ENCODE measurements around the gene C15orf39. TPM values are rescaled to one million over a fixed set of nuclear protein-coding genes. Genes with fewer than 3 reads are reported as not detected.

Gene C15orf39
- total RNA-seq, 4 donors from 2014 or later, result 10.6 to 18.3 (median 16.7) TPM

DNA sequence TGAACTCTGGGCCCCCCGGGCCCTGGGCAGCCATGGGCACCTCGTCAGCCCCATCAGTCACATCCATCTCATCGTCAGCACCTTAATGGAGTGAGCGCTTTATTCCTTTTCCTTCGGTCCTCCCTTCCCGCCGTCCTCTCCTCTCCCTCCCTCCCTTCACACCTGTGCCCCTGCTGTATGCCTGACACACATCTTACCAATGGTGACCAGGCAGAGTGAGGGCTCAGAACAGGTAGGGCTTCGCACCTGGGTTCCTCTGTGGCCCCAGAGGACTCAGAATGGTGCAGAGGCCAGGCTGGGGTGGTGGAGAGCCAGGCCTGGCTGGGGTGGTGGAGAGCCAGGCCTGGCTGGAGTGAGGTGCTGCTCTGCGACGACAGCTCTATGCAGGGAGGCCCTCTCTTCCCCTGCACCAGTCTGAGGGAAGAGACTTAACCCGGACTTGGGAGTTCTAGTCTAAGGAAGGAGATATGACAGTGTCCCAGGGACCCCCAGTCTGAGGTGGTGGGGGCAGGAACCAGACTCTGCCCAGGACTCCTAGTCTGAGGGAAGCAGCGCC, 11.6 kb downstream of the C15orf39 start:
- 92 to 93% methylated on average over 8 to 11 of the region's 12 CpGs for WGBS, 2 donors
- DNase-seq, result no peak
- H3K4me1 ChIP-seq, result peaks cover 0 to 8% of the 10 kb centered on the region in 2 donors
- intact Hi-C loops (cut with DNase I), result no loop called here
- H3K27me3 ChIP-seq, result no peaks in the 10 kb centered on the region
- no peaks in the 10 kb centered on the region for H3K9me3 ChIP-seq
- no peak overlapping the region for H3K27ac ChIP-seq
- peaks cover 27 to 39% of the 10 kb centered on the region in 2 donors for H3K36me3 ChIP-seq
- no peak overlapping the region for H3K4me3 ChIP-seq (replicated peaks in 1 of 3)
- TF ChIP-seq, protein P1, sequence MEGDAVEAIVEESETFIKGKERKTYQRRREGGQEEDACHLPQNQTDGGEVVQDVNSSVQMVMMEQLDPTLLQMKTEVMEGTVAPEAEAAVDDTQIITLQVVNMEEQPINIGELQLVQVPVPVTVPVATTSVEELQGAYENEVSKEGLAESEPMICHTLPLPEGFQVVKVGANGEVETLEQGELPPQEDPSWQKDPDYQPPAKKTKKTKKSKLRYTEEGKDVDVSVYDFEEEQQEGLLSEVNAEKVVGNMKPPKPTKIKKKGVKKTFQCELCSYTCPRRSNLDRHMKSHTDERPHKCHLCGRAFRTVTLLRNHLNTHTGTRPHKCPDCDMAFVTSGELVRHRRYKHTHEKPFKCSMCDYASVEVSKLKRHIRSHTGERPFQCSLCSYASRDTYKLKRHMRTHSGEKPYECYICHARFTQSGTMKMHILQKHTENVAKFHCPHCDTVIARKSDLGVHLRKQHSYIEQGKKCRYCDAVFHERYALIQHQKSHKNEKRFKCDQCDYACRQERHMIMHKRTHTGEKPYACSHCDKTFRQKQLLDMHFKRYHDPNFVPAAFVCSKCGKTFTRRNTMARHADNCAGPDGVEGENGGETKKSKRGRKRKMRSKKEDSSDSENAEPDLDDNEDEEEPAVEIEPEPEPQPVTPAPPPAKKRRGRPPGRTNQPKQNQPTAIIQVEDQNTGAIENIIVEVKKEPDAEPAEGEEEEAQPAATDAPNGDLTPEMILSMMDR (IDR thresholded peaks at IDR 0.05), result no peak
- no peak for TF ChIP-seq POLR2A (IDR thresholded peaks at IDR 0.05)

DNA sequence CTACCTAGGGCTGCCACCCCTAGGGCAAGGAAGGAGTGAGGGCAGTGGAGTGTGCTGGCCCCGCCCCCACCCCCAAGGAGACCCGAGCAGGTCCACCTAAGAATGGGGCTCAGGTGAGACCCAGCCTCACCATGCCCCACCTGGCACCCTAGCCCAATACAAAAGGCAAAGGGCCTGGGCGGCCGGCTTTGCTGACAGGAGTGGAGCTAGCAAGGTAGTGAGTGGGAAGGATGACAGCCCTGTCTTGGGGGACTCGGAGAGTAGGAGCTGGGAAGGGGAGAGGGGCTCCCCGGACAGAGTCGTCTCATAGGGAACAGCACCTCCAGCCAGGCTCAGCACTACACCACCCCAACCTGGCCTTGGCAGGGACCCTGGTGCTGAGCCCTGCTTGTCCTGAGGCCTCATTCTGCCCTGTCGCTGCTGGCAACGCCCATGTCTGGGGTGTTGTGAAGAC, 12.1 kb downstream of the C15orf39 start:
- no peak overlapping the region for H3K27ac ChIP-seq
- peaks cover 0 to 8% of the 10 kb centered on the region in 2 donors for H3K4me1 ChIP-seq
- H3K9me3 ChIP-seq, result no peaks in the 10 kb centered on the region
- DNase-seq, result no peak
- WGBS, 2 donors, result 84 to 86% methylated on average over 9 of the region's 9 CpGs
- H3K4me3 ChIP-seq (replicated peaks in 1 of 3), result no peak overlapping the region
- H3K36me3 ChIP-seq, result peaks cover 22 to 34% of the 10 kb centered on the region in 2 donors
- TF ChIP-seq POLR2A (IDR thresholded peaks at IDR 0.05), result no peak
- TF ChIP-seq, protein P1 (IDR thresholded peaks at IDR 0.05), result no peak
- intact Hi-C loops (cut with DNase I), result no loop called here
- H3K27me3 ChIP-seq, result no peaks in the 10 kb centered on the region

DNA sequence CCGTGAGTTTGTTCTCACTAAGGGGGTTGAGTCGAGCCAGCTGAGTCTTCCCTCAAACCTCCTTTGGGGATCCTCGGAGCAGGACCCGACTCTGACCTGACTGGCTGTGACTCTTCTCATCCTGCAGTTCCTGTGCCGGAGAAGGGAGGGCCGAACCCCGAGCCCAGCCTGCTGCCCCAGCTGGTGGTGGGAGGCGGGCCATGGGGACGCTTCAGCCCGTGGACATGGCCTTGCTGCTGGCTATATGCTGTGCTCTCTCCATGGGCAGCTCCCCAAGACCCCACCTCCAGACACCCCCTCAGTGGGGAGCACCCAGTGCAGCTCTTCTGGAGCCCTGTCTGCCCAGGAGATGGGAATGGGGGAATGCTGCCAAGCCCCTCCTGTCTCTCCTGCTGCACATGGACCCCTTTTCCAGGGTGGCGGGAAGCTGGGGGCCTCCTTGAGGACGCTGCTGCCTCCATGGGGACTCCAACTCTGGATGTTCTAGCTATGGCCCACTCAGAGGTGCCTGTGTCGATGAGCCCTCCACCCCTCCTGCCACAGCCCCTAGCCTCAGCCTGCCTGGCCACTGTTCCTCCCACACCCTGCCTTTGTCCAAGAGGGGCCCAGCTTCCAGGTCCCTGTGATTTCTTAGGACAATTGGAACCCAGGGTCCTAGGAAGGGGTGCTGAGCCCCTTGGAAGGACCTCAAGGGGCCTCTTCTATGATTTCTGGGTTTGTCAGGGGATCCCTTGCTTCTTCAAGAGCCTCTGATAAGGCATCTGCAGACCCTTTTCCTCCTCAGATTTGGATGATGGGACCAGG, 12.8 kb downstream of the C15orf39 start:
- H3K36me3 ChIP-seq, result peaks cover 15 to 28% of the 10 kb centered on the region in 2 donors
- 70% methylated on average over 7 to 9 of the region's 13 CpGs for WGBS, 2 donors
- no peak for DNase-seq
- H3K9me3 ChIP-seq, result no peaks in the 10 kb centered on the region
- no peak for TF ChIP-seq POLR2A (IDR thresholded peaks at IDR 0.05)
- TF ChIP-seq, protein P1 (IDR thresholded peaks at IDR 0.05), result no peak
- intact Hi-C loops (cut with DNase I), result no loop called here
- H3K4me1 ChIP-seq, result peaks cover 0 to 4% of the 10 kb centered on the region in 2 donors
- H3K27ac ChIP-seq, result no peak overlapping the region
- H3K27me3 ChIP-seq, result no peaks in the 10 kb centered on the region
- no peak overlapping the region for H3K4me3 ChIP-seq (replicated peaks in 1 of 3)

DNA sequence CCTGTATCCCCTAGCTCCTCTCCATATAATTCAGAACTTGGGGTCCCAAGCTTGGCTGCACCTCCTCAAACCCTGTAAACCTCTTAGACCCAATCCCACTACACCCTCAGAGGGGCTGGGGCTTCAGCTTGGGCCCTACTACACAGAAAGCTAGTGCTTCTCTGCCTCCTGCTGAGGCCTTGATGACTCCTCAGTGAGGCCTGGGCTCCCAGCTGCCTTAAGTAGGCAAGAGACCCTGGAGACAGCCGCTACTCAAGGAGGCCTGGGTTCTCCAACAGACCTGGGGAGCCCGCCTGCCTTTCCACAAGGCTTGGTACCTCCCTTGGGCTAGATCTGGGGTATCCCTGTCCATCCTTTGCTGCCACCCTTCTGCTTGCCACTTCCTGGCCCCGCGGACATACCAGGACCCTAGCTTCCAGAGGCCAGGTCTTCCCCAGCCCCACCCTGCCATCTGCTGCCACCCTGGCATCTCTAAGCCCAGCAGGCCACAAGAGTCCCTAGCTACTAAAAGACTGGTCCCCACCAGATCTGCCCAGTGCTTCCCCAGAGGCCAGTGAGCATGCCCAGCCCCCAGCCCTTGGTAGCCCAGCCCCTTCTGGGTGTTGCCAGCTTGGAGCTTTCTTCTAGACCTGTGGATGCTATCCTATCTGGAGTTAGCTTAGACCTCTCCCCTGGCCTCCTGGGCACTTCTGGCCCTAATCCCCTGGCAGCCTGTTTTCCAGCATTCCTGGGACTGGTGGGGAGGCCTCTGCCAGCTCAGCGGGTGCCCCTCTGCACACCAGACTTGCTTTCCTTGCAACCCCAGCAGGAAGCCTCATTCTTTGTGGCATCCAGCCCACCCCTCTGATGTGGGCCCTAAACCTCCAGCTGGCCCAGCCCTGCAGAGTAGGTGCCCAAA, 13.7 kb downstream of the C15orf39 start:
- DNase-seq, result peak in 1 of 2 donors; percentile 8
- 73 to 86% methylated on average over 3 of the region's 5 CpGs for WGBS, 2 donors
- Histone ChIP-seq H3K9me3 (no peaks in the 10 kb centered on the region), H3K27me3 (no peaks in the 10 kb centered on the region), H3K27ac (no peak overlapping the region), H3K4me3 (replicated peaks in 1 of 3) (no peak overlapping the region), H3K4me1 (no peaks in the 10 kb centered on the region), H3K36me3 (peaks cover 14 to 26% of the 10 kb centered on the region in 2 donors)
- TF ChIP-seq, protein P1 (IDR thresholded peaks at IDR 0.05), result no peak
- no peak for TF ChIP-seq POLR2A (IDR thresholded peaks at IDR 0.05)
- intact Hi-C loops (cut with DNase I), result no loop called here
